A549 treated with AZD9567 at 1 μM for 4 hours (cell line): ENCODE results near the gene SELENOI. TPM values are rescaled to one million over a fixed set of nuclear protein-coding genes. Genes with fewer than 3 reads are reported as not detected.

Source experiments
- total RNA-seq: library from RNA; stranded (reverse); fragments of 200-300 nt; extraction: Qiagen RNA extraction; gene quantifications from 5 replicates; pipeline ENCODE4 v1.2.3, GENCODE V29; 2022; ENCODE audit not compliant: insufficient read depth

Gene SELENOI, protein sequence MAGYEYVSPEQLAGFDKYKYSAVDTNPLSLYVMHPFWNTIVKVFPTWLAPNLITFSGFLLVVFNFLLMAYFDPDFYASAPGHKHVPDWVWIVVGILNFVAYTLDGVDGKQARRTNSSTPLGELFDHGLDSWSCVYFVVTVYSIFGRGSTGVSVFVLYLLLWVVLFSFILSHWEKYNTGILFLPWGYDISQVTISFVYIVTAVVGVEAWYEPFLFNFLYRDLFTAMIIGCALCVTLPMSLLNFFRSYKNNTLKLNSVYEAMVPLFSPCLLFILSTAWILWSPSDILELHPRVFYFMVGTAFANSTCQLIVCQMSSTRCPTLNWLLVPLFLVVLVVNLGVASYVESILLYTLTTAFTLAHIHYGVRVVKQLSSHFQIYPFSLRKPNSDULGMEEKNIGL
- total RNA-seq, result 14.9 to 21.4 TPM (median 19.2 TPM) in 5 replicates

DNA sequence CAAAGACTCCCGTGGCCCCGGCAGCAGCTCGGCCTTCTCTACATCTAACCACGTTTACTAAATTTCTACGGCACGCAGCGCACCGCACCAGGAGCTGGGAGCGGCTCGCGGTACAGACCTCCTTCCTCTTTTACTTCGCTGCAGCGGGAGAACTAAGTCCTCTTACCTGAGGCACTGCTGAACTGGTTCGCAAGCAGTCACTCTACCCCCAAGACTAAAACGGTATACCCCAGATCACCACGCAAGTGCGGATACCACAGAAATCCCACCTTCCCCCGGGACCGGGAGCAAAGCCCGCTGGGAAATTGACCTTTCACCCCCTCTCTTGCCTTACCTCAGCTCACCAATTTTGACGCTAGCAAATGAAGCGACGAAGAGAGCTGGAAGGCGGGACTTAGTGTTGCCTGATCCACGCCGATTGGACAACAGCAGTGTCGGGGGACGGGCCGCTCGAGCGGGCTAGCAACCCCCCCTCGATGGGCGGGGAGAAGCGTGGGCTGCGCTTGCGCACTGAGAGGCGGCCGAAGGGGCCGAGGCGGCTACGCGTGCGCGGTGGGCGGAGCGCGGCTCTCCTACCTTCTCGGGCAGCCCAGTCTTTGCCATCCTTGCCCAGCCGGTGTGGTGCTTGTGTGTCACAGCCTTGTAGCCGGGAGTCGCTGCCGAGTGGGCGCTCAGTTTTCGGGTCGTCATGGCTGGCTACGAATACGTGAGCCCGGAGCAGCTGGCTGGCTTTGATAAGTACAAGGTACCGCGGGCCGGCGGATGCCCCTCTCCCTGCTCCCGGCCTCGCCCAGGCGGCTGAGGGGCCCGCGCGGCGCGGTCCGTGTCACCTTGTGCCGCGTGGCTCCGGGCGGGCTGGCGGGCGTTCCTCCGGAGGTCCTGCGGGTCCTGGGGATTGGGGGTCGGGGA, at the start of gene SELENOI:
Gene SELENOI (plus strand): TSS at position 599 of the 909 bp plus-strand sequence. CDS start 90 bp downstream, at position 689.

DNA sequence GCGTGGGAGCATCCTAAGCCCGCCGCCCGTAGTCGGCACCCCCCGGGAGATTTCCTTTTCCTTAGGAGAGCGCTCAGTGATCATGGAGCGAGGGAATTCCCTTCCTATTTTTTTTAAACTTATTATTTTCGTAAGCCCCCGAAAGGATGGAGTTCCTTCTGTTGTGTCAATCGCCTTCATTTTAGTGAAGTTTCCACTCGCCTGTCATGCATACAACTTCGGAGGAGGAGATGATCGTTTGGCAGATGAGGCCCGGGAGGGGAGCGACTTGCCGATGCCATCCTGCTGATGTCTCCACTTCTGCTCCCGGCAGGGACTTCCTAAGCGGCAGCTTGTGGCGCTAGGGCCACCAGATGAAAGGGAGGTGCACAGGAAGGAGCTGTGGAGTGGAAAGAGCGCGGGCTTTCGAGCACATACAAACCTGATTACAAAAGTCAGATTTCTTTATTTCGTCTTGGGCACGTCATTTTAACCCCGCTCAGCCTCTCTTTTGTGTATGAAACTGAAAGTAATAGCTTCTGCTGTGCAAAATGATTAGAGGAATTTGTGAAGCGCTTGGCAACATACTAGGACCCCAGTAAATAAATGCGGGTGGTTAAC, 611 bp downstream of the SELENOI start, which contains the start of gene ADGRF3:
Gene ADGRF3 (minus strand): TSS at position 336 of the 600 bp plus-strand sequence. CDS start 555 bp downstream, outside the sequence.

DNA sequence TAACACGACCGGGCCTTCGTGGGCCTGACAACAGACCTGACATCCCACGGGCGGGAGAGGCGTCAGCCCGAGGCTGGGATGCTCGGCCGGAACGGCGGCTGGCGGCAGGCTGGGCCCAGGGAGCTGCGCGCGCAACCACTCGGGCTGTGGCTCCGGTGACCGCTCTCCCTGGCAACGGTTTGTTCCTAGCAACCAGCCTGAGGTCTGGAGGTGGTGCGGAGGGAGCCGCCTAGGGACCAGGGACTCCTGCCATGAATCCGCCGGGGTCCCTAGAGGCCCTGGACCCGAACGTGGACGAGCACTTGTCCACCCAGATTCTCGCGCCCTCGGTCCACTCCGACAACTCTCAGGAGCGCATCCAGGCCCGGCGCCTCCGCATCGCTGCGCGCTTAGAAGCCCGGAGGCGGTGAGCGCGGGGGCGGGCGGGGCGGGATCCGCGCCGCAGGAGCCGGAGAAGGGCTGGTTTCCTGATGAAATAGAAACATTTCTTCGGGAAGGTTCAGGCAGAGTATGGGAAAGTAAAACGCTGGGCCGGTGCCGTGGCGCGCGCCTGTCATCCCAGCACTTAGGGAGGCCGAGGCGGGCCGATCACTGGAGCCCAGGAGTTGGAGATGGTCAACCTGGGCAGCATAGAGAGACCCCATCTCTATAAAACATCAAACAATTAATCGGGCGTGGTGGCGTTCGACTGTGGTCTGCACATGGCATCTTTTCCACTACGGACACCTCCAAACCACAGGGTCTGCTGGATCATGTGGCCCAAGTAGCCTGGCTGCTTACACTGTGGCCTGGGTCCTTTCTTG, 56.0 kb downstream of the SELENOI start, which contains the start of gene DRC1:
Gene DRC1 (plus strand): TSS at position 182 of the 803 bp plus-strand sequence. CDS start 70 bp downstream, at position 252.

Other genes starting within 250 kb of the SELENOI start
- 3.7 to 7.5 TPM (median 7.2 TPM) in 5 replicates for gene GAREM2, start 173.1 kb upstream of the SELENOI start, total RNA-seq
- gene HADHA, start 101.5 kb upstream of the SELENOI start, total RNA-seq, result 120 to 140 TPM (median 123 TPM) in 5 replicates
- 88.5 to 105 TPM (median 102 TPM) in 5 replicates for gene HADHB, start 101.2 kb upstream of the SELENOI start, total RNA-seq
- 0.03 to 0.15 TPM (median 0.08 TPM) in 4 of 5 replicates, not detected in the other for gene ADGRF3, start 646 bp downstream of the SELENOI start, total RNA-seq
- 0.05 to 0.45 TPM (median 0.19 TPM) in 4 of 5 replicates, not detected in the other for gene DRC1, start 55.8 kb downstream of the SELENOI start, total RNA-seq
- 0.07 to 0.14 TPM (median 0.10 TPM) in 4 of 5 replicates, not detected in the other for gene OTOF, start 132.0 kb downstream of the SELENOI start, total RNA-seq